Activated CD4-positive, alpha-beta T cell treated with anti-CD3 and anti-CD28 coated beads for 36 hours (primary cell): ENCODE data around the gene SOX9. TPM values are rescaled to one million over a fixed set of nuclear protein-coding genes. Genes with fewer than 3 reads are reported as not detected.

Experiments
- ATAC-seq: fragments of 200-7000 bp; cut with Tn5 transposase; one replicate; pipeline ENCODE4 v1.10.0; 2021; ENCODE audit warnings: mild to moderate bottlenecking, moderate library complexity
- CTCF ChIA-PET: fragments of 350-600 bp; sonication (Branson Sonifier 250); formaldehyde crosslinking; loops from one replicate; lab custom pipeline; 2021; ENCODE audit warnings: antibody characterized with exemption; lab: Charles Lee
- POLR2A ChIA-PET: fragments of 350-600 bp; sonication (Branson Sonifier 250); formaldehyde crosslinking; loops from one replicate; lab custom pipeline; 2021; ENCODE audit warnings: antibody characterized with exemption, inconsistent platforms; lab: Charles Lee
- DNase-seq: peaks from one replicate; pipeline ENCODE4 v3.0.0-alpha.2; 2020
- H3K27ac Mint-ChIP-seq: one replicate; pipeline ENCODE4 v1.8.0; 2021; ENCODE audit warnings: mixed read lengths
- H3K27me3 Mint-ChIP-seq: one replicate; pipeline ENCODE4 v1.8.0; 2021; ENCODE audit warnings: mixed read lengths
- H3K36me3 Mint-ChIP-seq: one replicate; pipeline ENCODE4 v1.8.0; 2021; ENCODE audit warnings: low read depth, mixed read lengths
- H3K4me1 Mint-ChIP-seq: one replicate; pipeline ENCODE4 v1.8.0; 2021; ENCODE audit warnings: mixed read lengths
- H3K4me3 Mint-ChIP-seq: one replicate; pipeline ENCODE4 v1.8.0; 2021; ENCODE audit warnings: mild to moderate bottlenecking, moderate library complexity, mixed read lengths
- H3K9me3 Mint-ChIP-seq: one replicate; pipeline ENCODE4 v1.8.0; 2021; ENCODE audit warnings: low read depth, mixed read lengths
- intact Hi-C, 2 experiments: fragments of 100-400 bp; cut with DNase I in 1 of 2; cut with micrococcal nuclease in 1 of 2; formaldehyde crosslinking; loops; one replicate each; pipeline versions ENCODE4 v1.14.2 to v1.15.1; 2022 to 2024; cut with DNase I, micrococcal nuclease
- total RNA-seq, 2 experiments: library from RNA; stranded (reverse); gene quantifications; one replicate each; pipeline ENCODE4 v1.2.3, GENCODE V29; 2021

Gene SOX9
- total RNA-seq, 2 experiments from 2014 or later = not detected

DNA sequence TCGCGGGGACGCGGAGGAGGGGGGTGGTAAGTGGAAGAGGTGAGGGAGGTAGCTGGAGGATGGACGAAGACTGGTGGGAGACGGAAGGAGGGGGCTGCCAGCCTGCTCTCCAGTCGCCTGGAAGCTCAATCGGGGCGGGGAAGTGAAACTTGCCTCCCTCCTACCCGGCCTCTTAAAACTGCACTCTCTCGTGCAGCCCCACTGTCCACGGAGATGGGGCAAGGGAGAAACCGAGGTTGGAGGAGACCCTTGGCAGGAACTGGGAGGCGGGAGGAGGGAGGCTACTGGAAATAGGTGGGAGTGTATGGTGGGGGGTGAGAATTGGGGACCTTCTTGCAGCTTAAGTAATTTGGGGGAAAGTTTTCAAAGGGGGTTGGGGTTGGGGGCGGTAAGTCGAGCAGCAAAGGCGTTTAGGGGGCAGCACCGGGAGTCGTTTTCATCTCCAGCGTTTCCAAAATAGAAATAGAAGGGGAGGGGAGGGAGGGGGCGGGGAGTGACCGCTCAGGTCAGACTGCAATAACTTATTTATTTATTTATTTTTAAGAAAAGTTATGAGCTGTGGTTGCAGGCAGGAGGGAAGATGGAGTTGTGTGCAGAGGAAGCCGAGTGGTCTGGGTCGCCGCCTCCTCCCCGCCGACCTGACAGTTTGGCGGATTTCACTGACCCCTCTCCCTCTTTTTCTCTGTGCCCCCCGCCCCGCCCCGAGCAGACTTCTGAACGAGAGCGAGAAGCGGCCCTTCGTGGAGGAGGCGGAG, 1.4 kb downstream of the SOX9 start:
- POLR2A ChIA-PET = no interaction called here
- Mint-ChIP-seq H3K27me3 (peaks cover 58% of the 10 kb centered on the region), H3K9me3 (no peaks in the 10 kb centered on the region), H3K27ac (no peak overlapping the region), H3K4me3 (peak overlapping the region; percentile 35), H3K36me3 (no peaks in the 10 kb centered on the region), H3K4me1 (peaks cover 7% of the 10 kb centered on the region)
- ATAC-seq (no peak), DNase-seq (no peak)
- CTCF ChIA-PET = no interaction called here
- intact Hi-C loops = loop anchor here in 1 of 2 experiments (5.0 kb wide), 1 partner anchor 420 kb away; no protein-coding TSS in a partner anchor

DNA sequence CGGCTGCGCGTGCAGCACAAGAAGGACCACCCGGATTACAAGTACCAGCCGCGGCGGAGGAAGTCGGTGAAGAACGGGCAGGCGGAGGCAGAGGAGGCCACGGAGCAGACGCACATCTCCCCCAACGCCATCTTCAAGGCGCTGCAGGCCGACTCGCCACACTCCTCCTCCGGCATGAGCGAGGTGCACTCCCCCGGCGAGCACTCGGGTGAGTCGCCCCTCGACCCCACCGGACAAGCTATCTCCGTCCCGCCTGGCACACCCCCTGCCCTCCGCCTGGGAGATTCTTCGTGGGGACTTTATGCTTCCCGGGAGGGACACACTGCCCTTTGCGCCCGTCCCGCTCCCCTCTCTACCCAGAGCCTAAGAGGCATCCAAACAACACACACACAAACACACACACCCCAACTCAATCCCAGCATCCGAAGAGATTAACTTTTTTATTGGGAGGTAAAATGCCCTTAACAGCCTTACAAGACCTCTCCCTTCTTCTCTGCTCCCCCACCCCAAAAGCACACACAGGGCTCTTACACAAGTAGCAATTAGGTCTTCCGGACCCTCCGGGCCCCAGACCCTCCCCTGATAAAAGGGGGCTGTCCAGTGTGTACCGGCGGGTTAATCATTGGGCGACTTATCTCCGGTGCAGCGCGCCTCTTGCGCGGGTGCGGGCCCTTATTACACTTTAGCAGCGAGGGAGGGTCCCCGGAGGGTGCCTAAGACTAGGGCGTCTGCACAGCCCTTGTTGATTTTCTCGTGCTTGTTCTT, 2.1 kb downstream of the SOX9 start:
- Mint-ChIP-seq H3K4me1 (peaks cover 7% of the 10 kb centered on the region), H3K9me3 (no peaks in the 10 kb centered on the region), H3K4me3 (no peak overlapping the region), H3K36me3 (no peaks in the 10 kb centered on the region), H3K27ac (no peak overlapping the region), H3K27me3 (peaks cover 58% of the 10 kb centered on the region)
- peak; percentile 40 for DNase-seq
- CTCF ChIA-PET = no interaction called here
- POLR2A ChIA-PET = no interaction called here
- no peak for ATAC-seq
- intact Hi-C loops = loop anchor here in 1 of 2 experiments (5.0 kb wide), 1 partner anchor 419 kb away; no protein-coding TSS in a partner anchor

DNA sequence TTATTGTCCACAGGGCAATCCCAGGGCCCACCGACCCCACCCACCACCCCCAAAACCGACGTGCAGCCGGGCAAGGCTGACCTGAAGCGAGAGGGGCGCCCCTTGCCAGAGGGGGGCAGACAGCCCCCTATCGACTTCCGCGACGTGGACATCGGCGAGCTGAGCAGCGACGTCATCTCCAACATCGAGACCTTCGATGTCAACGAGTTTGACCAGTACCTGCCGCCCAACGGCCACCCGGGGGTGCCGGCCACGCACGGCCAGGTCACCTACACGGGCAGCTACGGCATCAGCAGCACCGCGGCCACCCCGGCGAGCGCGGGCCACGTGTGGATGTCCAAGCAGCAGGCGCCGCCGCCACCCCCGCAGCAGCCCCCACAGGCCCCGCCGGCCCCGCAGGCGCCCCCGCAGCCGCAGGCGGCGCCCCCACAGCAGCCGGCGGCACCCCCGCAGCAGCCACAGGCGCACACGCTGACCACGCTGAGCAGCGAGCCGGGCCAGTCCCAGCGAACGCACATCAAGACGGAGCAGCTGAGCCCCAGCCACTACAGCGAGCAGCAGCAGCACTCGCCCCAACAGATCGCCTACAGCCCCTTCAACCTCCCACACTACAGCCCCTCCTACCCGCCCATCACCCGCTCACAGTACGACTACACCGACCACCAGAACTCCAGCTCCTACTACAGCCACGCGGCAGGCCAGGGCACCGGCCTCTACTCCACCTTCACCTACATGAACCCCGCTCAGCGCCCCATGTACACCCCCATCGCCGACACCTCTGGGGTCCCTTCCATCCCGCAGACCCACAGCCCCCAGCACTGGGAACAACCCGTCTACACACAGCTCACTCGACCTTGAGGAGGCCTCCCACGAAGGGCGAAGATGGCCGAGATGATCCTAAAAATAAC, 3.0 kb downstream of the SOX9 start:
- no peaks in the 10 kb centered on the region for H3K36me3 Mint-ChIP-seq
- ChIA-PET POLR2A (no interaction called here), CTCF (no interaction called here)
- intact Hi-C loops = loop anchor here in 1 of 2 experiments (5.0 kb wide), 1 partner anchor 419 kb away; no protein-coding TSS in a partner anchor
- no peak for DNase-seq
- H3K27me3 Mint-ChIP-seq = peaks cover 52% of the 10 kb centered on the region
- no peak overlapping the region for H3K27ac Mint-ChIP-seq
- ATAC-seq = no peak
- no peaks in the 10 kb centered on the region for H3K9me3 Mint-ChIP-seq
- H3K4me3 Mint-ChIP-seq = no peak overlapping the region
- H3K4me1 Mint-ChIP-seq = peaks cover 7% of the 10 kb centered on the region

DNA sequence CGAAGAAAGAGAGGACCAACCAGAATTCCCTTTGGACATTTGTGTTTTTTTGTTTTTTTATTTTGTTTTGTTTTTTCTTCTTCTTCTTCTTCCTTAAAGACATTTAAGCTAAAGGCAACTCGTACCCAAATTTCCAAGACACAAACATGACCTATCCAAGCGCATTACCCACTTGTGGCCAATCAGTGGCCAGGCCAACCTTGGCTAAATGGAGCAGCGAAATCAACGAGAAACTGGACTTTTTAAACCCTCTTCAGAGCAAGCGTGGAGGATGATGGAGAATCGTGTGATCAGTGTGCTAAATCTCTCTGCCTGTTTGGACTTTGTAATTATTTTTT, 3.6 kb downstream of the SOX9 start:
- intact Hi-C loops = loop anchor here in 1 of 2 experiments (5.0 kb wide), 1 partner anchor 418 kb away; no protein-coding TSS in a partner anchor
- Mint-ChIP-seq H3K27me3 (peaks cover 48% of the 10 kb centered on the region), H3K4me3 (no peak overlapping the region), H3K9me3 (no peaks in the 10 kb centered on the region), H3K4me1 (peaks cover 7% of the 10 kb centered on the region), H3K36me3 (no peaks in the 10 kb centered on the region), H3K27ac (no peak overlapping the region)
- ATAC-seq (no peak), DNase-seq (no peak)
- POLR2A ChIA-PET = no interaction called here
- CTCF ChIA-PET = no interaction called here

DNA sequence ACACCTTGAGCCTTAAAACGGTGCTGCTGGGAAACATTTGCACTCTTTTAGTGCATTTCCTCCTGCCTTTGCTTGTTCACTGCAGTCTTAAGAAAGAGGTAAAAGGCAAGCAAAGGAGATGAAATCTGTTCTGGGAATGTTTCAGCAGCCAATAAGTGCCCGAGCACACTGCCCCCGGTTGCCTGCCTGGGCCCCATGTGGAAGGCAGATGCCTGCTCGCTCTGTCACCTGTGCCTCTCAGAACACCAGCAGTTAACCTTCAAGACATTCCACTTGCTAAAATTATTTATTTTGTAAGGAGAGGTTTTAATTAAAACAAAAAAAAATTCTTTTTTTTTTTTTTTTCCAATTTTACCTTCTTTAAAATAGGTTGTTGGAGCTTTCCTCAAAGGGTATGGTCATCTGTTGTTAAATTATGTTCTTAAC, 4.4 kb downstream of the SOX9 start:
- Mint-ChIP-seq H3K9me3 (no peaks in the 10 kb centered on the region), H3K36me3 (no peaks in the 10 kb centered on the region), H3K27ac (no peak overlapping the region), H3K4me1 (peaks cover 7% of the 10 kb centered on the region), H3K4me3 (no peak overlapping the region), H3K27me3 (peaks cover 42% of the 10 kb centered on the region)
- DNase-seq = no peak
- ChIA-PET POLR2A (no interaction called here), CTCF (interaction anchor here (0.6 kb wide), 1 partner anchor 126 kb away, joined by 3 read pairs; no protein-coding TSS in a partner anchor)
- intact Hi-C loops = no loop called here
- no peak for ATAC-seq

DNA sequence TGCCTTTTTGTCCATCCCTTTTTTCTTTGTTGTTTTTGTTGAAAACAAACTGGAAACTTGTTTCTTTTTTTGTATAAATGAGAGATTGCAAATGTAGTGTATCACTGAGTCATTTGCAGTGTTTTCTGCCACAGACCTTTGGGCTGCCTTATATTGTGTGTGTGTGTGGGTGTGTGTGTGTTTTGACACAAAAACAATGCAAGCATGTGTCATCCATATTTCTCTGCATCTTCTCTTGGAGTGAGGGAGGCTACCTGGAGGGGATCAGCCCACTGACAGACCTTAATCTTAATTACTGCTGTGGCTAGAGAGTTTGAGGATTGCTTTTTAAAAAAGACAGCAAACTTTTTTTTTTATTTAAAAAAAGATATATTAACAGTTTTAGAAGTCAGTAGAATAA, 4.9 kb downstream of the SOX9 start:
- CTCF ChIA-PET = interaction anchor here (0.6 kb wide), 1 partner anchor 126 kb away, joined by 3 read pairs; no protein-coding TSS in a partner anchor
- intact Hi-C loops = no loop called here
- Mint-ChIP-seq H3K27ac (no peak overlapping the region), H3K4me3 (no peak overlapping the region), H3K4me1 (peaks cover 4% of the 10 kb centered on the region), H3K27me3 (peaks cover 39% of the 10 kb centered on the region), H3K36me3 (no peaks in the 10 kb centered on the region), H3K9me3 (no peaks in the 10 kb centered on the region)
- POLR2A ChIA-PET = no interaction called here
- DNase-seq (no peak), ATAC-seq (no peak)

DNA sequence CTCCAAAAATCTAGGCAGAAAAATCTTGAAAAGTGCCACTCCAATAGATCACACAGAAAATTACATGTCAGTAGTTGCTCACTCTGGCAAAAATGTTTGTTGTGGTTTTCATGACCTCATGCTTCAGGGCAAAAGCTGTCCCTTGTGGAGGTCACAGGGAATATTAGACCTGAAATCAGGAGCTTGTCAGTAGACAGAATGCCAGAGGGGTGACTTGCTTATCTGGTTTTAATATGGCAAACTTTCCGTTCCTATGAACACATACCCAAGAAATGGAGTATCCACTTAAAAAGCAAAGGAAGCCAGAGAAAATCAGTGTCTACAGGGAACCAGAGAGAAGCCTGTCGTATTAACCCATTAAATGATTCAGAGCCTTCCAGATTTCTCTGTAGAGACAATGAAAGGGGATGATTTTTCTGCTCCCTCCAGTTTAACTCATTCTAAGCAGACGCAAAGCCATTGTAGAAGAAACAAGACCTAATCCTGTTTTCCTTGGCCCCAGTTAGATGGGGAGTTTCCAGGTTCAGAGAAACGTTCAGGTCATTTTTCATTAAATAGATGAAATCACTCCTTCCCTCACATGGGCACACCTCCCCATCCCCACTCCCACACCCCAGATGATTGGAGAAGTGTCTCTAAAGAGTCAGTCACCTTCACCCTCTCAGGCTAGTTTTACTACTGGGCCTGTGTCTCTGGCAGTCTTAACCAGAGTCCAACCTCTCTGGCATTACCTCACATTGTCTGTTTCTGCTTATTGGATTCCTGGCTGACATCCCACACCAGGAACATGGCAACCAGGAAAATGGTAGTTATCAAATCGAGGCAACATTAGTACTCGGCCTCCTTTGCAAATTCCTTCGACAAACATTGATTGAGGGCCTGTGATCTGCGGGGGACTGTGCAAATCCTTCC, 6.0 kb downstream of the SOX9 start:
- no peak for ATAC-seq
- intact Hi-C loops = no loop called here
- H3K9me3 Mint-ChIP-seq = no peaks in the 10 kb centered on the region
- CTCF ChIA-PET = no interaction called here
- H3K36me3 Mint-ChIP-seq = no peaks in the 10 kb centered on the region
- POLR2A ChIA-PET = no interaction called here
- DNase-seq = no peak
- H3K4me3 Mint-ChIP-seq = no peak overlapping the region
- H3K4me1 Mint-ChIP-seq = peaks cover 3% of the 10 kb centered on the region
- peaks cover 32% of the 10 kb centered on the region for H3K27me3 Mint-ChIP-seq
- no peak overlapping the region for H3K27ac Mint-ChIP-seq

DNA sequence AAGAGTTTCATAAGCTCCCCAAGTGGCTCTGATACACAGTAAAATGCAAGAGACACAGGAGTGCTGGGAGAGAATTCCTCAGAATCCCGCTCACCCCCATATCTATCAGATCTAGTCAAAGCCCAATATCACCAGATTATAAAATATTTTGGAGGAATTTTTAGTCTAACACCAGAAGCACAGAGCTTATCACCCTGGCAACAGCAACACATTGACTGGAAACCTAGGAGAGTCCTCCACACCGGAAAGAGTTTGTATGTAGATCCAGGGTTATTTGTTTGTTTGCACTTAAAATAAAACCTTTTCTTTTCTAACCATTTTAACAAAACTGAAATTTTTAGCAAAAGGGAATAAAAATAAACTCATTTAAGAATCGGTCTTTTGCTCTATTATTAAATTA, 7.2 kb downstream of the SOX9 start:
- no peak overlapping the region for H3K27ac Mint-ChIP-seq
- peaks cover 2% of the 10 kb centered on the region for H3K4me1 Mint-ChIP-seq
- ChIA-PET POLR2A (no interaction called here), CTCF (interaction anchor here (0.7 kb wide), 1 partner anchor 586 kb away, joined by 4 read pairs; no protein-coding TSS in a partner anchor)
- ATAC-seq = no peak
- DNase-seq = no peak
- intact Hi-C loops = no loop called here
- H3K9me3 Mint-ChIP-seq = no peaks in the 10 kb centered on the region
- no peaks in the 10 kb centered on the region for H3K36me3 Mint-ChIP-seq
- peaks cover 25% of the 10 kb centered on the region for H3K27me3 Mint-ChIP-seq
- no peak overlapping the region for H3K4me3 Mint-ChIP-seq

DNA sequence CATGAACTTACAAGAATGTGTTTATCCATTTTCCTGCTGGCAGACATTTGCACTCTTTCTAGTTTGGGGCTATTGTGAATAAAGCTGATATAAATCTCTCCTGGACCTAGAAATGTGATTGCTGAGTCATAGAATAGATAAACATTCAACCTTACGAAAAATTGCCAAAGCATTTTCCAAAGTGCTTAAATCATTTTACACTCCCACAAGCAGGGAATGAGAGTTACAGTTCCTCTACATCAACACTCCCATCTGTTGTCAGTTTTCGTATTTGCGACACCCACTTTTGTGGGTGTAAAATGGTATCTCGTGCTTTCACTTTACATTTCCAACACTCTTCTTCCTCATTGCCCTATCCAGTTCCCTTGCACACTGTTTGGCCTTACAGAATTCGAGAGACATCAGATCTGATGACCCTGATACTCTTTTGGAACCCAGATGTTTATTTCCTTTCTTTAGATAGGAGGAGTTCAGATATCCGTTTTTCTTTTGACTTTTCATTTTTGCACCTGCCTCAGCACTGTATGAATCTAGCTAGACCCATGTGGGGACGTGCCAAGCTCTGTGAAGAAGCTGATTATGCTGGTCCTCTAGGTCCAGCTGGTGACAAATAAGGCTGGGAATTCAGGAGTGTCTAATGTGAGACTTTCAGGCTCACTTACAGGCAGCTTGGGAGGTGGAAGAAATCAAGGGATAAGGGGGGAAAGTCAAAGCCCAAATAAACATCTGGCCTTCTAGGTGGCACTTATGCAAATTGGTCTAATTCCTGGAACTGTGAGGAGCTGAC, 14.0 kb downstream of the SOX9 start:
- intact Hi-C loops = loop anchor here in 1 of 2 experiments (5.0 kb wide), 1 partner anchor 48 kb away; no protein-coding TSS in a partner anchor
- Mint-ChIP-seq H3K9me3 (no peaks in the 10 kb centered on the region), H3K27ac (no peak overlapping the region), H3K4me3 (no peak overlapping the region), H3K4me1 (no peaks in the 10 kb centered on the region), H3K36me3 (no peaks in the 10 kb centered on the region), H3K27me3 (peaks cover 11% of the 10 kb centered on the region)
- DNase-seq (no peak), ATAC-seq (no peak)
- POLR2A ChIA-PET = no interaction called here
- CTCF ChIA-PET = no interaction called here
